EL (cell line): ENCODE measurements around the gene OGA.

Experiments
- DNase-seq: peaks from one replicate; pipeline ENCODE4 v3.0.0-alpha.2; 2016

Gene OGA

DNA sequence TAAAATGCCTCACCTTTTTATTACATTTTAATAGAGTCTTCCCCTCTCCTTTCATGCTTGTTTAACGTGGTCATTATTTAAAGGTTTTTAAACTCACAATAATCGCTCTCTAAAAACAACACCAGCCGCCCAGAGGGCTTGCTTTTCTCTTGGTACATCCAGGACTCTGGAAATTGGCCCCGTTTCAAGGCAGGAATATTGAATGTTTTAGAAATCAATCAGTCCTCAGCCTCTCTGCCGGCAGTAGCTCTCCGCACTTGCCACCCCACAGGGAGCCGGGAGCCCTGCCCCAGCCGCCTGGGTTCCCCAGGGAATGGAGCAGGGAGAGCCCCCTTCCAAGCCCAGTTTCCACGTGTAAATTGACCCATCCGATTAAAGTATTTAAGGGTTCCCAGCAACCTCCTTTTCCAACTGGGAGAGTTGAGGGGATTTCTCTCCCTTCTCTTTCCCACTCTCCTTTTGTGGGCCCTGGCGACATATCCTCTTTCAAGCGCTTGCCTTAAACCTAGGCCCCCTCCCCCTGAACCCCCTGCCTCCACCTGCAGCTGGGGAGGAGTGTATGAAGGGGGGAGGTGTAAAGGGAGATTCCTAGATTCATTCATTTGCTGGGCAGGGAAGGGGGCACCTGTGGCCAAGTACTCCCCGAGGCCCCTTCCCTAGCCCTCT lies 44.2 kb downstream of the OGA start:
- no peak for DNase-seq

DNA sequence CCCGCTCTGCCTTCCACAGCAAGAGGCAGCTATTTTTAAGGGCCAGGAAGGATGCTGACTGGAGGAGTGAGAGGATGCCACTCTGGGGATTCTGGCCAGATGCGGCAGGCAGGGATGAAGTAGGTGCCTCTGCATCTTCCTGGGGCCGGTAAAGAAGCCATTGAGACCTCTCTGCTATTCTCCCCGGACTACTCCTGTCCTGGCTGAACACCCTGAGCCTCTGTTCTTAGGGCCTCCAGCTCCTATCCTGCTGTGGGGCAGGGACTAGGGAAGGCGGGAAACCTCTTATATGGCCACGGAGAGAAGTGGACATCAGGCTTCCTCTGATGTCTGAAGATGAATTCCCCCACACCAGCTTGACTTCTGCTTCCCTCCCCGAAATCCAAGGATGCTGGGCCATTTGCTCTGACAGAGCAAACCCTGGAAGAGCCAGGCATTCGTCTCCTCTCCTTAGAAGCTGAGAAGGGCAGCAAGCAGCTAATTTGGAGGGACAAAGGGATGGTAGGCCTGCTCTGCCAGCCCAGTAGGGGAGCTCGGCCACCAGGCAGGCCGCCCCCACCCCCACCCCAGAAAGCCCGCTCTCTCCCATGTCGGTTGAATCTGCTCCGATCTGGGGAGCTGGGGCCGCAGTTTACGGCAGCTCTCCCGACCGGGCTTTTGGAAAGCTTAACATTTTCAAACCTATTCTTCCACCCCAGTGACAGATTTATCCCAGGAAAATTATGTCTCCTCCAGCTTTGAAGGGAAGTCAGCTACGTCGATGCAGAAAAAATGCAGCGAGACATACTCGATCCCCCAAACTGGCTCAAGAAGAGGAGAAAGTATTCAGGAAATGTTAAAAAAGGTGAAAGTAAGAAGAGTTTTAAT lies 45.1 kb downstream of the OGA start:
- DNase-seq, result no peak

DNA sequence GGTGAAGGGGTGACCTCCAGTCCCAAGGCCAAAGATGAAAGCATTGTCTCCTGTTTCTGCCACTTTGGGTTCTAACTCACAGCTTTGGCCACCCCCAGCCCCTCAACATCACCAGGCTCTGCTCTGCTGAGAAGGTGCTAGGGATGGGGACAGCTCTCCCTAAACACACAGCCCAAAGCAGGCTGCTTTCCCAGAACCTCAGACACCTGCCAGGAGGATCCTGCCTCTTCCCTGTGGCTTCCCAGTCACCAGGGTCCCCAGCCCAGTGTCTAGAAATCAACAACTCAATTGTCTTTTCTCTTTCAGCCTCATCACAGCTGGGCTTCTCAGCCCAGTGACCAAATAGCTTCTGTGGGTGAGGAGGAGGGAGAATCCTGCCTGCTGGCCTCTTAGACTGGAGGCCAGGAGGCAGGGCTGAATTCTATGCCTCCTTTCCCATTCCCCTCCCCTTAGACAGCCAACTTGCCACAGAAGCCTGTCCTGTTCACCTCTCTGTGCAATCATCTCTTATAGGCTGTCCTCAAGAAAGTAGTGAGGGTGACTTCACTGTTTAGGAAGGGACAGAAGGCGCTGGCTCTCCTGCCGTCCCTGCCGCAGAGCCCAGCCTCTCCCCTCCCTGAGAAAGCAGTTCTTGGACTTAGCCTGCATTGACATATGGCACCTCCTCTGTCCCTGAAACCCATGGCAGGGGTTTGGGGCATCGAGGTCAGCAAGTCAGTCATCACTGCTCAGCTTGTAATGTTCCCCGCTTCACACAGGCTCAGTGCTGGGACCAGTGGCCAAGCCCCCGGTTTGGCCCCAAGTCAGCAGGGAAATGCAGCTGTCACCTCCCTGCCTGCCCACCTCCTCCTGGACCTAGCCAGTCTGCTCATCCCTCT lies 46.0 kb downstream of the OGA start:
- no peak for DNase-seq

DNA sequence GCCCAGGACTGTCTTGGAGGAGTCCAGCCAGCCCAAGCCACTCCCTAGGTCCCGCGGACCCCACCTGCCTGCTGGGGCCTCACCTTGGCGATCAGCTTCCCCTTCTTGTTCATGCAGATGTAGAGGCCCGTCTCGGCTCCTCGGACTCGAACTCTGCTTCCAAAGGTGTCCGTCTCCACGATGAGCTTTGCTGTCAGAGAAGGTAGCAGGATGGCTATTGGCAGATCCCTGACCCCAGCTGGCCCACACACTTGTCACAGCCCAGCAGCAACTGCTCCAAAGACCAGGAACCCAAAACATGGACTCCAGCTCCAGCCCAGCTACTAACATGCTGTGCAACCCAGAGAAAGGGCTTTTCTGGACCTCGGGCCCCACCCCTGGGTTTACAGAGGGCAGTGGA lies 46.9 kb downstream of the OGA start:
- no peak for DNase-seq

DNA sequence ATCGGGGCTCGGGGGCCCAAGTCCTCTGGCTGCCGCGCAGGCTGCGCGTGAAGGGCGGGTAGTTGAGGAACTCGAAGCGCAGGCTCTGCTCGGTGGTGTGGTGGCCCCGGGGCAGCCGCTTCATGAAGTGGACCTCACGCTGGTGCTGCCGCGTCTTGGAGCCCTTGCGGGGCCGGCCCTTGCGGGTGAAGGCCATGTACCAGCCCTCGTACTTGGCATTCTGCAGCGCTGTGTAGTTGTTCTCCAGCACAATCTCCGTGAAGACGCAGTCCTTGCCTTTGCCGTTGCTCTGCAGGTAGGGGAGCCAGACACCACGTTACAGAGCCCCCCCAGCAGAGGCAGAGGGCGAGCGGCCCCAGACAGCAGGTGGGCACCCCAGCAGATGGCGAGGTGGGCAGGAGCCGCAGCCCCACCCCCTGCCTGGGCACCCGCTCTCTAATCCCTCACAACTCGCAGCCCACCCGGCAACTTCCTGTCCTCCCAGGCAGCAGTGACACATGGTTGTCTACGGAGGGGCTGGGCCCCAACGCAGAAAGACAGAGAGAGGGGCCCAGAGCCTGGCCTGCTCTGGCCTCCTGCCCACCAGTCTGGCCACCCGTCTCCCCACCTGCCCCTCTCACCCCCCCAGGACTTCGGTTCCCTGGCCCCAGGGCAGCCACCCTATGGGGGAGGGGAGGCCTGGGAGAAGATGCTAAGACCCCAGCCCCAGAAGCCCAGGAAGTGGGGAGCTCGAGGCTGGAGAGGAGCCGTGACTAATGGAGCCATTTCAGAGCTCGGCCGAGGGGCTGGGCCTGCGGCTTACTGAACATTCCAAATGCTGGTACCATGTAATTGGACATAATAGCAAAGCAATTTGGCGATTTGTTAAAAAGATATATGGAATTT lies 47.7 kb downstream of the OGA start:
- no peak for DNase-seq

DNA sequence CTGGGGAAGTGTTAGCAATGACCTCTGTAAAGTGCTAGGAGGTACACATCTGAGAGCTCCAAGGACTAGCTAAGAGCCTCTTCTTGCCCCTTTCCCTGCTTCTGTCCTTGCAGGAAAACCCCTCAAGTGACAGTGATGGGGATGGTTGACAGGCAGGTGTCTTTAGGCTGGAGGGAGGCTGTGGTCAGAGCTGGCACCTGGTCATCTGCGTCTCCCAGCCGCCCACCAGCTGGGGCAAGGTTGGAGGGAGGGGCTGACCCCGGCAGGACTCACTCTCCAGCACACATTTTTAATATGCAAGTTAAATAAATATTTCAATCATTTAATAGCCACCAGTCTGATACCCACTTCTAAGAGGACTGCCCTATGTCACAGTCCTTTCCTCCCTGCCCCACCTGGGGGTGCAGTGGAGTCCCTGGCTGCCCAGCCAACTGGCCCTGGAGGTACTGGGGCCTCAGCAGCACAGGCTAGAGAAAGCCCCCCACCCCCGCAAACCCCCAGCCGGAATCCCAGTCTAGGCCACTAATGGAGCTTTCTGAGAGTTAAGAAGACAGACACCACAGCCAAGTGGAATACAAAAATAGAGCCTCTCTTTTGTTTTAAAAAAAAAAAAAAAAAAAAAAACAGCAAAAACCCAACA lies 48.6 kb downstream of the OGA start:
- no peak for DNase-seq

DNA sequence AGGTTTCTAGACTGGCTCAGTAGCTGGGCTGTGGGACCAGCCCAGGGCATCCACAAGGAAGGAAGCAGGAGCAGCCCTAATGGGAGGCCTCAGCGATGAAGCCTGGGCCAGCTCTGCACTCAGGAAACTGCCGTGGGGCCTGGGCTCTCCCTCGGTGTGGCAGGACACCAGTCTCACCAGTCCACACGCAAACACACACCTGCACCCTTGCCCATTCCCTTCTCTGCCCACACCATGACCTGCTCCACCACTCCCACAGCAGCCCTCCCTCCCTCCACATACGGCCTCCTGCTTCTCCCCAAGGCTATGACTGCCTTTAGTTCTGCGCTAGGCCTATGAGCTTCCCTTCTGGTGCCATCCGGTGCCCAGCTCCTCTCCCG lies 49.5 kb downstream of the OGA start:
- no peak for DNase-seq

DNA sequence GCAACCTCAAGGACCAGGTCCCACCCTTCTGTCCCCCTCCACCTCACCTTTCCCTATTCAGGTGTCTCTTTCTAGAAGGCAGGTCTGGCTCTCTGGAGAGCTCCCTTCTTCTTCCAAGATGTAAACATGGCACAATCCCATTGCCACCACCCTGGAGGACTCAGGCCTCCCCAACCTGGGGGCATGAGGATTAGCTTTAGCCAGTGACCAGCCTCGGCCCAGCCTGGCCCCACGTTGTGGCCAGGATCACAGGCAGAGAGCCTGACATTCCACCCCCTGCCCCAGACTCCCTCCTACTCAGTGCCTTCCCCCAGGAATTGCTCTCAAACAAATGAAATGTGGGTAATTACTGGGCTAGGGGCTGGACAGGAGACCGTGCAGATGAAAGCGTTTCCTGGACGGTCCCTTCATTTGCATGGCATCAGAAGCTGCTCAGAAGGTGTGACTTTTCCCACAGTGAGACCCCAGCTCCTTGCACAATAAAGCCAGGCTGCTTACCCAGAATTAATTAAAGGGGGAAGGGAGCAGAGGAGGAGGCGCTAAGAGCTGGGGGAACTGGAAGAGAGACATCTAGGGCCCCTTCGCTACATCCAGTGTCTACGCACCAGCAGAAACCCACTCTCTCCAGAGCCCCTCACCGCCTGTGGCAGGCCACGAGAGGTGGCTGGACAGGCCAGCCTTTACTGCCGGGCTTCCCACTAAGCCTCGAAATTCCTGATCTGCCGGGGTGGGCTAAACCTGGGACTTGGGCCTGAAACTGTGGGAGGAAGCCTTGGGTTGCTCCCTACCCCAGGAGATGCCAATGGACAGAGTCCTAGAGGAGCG lies 50.1 kb downstream of the OGA start:
- DNase-seq, result no peak

DNA sequence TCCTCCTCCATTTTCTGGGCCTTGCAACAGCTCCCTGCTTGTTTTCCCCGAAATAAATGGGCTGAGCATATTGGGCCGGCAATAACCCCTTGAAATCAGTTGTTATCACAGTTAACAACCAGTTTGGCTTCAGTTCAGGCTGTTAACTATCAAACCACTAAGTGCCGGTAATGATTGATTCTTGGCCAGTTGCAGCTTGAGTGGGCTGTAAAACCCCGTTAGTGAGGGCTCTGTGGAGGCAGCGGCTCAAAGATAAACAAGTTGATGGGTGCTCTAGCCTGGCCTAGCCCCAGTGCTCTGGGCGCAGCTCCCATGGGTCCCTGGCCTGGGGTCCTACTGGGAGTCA lies 50.7 kb downstream of the OGA start:
- DNase-seq, result no peak

DNA sequence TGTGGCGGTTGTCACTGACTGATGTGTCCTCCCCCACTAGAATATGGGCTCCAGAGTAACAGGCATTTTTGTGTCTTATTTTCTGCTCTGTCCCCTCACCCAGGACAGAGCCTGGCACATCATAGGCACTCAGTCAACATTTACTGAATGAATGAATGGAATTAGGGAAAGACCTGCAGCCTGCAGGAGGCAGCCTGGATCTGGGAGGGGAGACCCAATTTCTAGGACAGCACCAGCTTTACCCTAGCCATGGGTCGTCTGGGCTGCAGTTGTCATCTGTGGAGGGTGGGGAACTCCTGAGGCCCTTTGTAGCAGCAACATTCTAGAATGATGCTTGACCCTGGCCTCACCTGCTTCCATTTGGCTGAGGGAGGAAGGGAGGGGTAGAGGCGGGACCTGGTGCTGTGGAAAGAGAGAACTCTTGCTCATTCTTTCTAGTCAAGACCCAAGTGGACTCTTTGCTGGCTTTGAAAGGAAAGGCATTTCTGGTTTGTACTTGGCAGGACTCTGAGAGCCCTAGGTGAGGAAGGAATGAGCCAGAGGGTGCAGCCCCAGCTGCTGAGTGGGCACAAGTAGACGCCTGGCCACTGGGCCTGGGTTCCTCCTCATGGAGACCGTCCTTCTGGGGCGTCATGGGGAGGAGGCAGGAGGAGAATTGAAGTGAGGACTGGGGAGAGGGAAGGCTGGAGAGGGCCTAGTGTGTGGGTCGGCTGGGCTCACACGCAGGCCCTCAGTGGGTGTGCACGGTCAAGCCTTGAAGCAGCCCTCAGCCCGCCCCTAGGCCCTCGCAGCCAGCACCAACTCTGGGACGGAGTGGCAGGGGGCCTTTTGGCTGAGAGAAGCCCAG lies 51.3 kb downstream of the OGA start:
- no peak for DNase-seq

DNA sequence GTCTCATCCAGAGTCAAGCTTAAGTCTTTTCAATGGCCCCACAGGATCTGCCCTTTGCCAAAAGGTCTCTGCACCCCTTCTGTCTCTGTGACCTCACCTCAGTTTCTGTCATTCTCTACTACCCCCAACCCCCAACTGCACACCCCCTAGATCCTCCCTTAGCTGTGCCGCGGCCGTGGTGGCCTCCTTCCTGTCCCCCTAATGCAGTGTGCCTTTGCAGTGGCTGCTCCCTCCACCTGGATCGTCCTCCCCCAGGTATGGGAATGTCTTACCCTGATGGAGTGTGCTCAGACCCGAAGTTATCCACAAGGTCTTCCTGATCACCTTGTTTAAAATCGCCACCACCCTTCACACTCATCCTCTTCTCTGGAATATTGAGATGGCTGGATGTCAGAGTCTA lies 51.9 kb downstream of the OGA start:
- DNase-seq, result no peak

DNA sequence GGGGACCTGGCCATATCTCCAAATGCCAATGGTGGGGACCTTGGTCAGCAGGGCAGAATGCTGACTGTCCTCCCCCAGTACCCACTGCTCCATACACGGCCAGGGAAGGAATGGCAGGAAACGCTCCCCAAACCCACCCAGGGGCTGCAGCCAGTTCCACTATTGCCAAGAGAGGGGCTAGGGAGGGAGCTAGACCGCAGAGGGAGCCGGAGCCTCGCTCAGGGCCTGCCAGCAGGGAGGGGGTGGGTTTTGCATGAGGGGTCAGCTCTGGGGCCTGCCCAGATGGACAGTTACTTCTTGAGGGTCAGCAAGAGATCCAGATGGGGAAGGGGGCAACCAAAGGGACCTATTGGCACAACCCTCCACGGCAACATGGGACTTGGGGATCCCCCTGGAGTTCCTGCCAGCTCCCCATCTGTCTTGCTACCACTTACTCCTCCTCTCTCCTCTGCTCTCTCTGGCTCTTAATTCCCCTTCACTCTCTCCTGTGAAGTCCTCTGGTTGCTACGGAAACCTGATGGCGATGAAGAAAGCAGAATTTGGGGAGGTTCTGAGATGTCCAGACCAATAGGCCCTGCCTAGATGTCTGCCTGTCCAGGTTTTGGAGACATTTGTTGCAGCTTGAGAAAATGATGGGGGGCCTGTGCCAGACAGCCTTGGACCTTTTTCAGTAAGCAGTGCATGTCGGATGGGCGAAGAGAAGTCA lies 55.0 kb downstream of the OGA start:
- DNase-seq, result no peak

DNA sequence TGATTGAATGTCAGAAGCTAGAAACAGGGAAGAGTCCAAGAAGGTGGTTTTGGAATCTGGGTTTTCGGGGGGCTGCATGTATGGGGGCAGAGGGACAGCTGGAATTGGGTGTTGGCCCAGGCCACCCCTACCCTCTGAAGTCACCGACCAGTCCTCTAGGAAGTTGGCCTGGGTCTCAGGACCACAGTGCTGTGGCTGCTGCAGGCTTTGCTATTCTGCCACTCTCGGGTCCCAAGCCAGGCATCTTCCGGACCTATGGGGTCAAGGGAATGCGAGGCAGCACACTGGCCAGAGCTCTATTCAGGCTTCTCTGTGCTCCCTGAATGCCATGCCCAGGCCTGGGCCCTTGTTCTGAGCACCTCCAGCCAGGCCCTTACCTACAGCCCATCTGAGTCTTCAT lies 55.5 kb downstream of the OGA start:
- no peak for DNase-seq

DNA sequence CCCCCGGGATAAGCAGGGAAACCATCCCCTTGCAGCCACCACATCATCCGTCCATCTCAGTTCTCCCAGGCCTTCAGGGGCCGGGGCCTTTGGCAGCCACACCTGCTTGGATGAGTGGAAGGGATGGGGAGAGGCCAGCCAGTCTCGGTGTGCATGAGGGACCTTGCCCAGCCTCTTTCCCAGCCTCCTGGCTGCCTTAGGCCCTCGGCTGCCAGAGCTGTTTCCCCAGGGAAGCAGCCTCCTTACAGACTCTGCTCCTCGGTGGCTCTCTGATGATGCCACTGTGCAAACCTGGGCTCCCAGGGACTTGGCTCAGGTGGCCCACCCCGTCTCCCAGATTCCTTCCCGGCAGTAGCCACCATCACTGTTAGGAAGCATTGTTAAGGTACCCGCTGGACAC lies 57.0 kb downstream of the OGA start:
- DNase-seq, result no peak

DNA sequence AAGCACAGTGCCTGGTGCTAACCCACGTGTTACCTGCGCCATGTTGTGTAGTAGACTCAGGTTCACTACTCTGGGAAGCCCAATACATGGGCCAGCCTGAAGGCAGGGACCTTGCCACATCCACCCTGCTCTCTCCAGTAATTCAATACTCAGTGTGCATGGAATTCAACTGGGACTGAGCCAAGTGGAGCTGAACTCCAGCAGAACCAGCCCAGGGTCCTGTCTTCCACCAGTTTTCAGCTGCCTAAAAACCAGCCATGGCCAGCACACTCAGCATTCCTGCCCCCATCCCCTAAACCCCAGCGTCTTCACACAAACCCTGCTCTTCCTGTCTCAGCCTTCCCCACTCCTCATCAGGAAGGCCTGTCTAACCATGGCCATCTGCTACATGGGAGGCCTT lies 57.7 kb downstream of the OGA start:
- no peak for DNase-seq

DNA sequence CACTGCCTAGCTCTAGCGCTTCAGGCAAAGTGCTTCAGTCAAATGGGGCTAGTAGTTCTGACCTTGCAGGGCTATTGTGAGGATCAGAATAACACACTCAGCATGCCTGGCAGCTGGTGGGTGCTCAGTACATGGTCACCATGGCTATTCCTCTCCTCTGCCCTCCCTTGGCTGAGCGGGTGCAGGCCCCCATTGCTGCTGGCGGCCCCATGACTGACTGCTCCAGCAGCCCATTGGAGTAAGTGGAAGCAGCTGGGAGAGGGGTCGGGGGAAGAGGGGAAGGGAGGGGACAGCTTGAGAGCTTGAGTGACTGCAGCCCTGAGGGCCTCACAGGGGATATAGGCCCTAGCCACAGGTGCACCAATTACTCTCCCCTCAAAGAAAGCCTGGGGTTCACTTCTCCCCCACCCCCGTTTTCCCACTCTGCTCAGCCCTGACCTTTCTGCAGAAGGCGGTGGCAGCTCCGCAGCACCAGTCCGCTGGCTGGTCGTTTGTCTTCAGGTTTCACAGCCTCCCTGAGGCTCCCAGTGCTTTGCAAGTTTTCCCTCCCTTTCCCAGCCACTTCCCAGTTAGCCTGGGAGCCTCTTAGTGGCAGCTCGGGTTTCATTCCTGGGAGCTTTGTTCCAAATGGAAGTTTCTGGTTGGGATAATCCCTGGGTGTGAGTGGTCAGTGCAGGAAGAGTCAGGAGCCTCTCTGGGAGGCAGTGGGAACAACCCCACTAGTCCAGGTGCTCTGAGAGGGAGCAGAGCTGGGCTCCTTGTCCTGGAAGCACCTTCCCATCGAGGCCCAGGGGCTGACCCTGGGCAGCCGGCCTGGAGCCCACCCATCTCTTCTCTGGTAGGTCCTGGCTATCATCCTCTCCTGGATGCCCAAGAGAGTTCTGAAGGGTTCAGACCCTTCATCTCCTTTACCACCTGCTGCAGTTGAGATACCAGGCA lies 58.7 kb downstream of the OGA start:
- DNase-seq, result no peak

DNA sequence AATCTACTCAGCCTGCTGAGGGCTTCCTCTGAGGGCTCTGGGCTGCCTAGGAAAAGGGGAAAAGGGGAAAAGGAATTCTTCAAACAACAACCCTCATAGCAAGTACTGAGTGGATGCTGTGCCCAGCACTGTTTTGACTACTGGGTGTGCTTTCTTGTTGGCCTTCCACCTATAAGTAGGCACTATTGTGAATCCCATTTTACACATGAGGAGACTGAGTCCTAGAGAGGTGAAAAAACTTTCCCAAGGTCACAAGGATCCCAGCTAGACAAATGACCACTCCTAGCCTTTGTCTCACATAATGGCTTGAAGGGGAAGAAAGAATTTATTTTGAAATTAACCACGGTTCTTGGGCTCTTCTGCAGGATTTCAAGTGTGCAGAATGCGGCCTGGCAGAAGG lies 59.4 kb downstream of the OGA start:
- DNase-seq, result no peak

DNA sequence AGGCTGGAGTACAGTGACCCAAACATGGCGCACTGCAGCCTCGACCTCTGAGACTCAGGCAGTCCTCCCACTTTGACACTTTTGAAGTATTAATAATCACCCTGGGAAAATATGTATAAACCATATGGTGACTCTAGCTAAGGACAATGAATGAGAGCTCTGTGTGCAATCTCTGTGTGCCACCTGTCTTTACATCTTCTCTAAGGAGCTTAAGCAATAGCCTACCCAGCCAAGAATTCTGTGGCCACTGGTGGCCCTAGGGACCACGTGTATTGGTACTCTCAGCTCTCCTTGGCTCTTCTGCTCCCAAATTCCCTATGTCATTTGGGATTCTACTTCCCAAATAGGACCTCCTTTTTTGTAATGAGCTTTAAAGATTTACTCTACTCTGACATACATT lies 66.0 kb downstream of the OGA start:
- DNase-seq, result no peak
